ENCODE data around the gene MYH11.
"Not testable (repeated sequence)": the region's sequence is repeated elsewhere in the genome, so short reads cannot be mapped to it uniquely, and the experiment has no call there.

The MYH11 gene

GRCh38 chr16:15708997-15709396 lies 147.8 kb downstream of the MYH11 start:
- no peak for DNase-seq (ENCODE audit: low spot score)

- peak; percentile 89 for DNase-seq (ENCODE audit: low spot score)
Observed at GRCh38 chr16:15708096-15708495, 148.7 kb downstream of the MYH11 start.

- DNase-seq (ENCODE audit: low spot score) = no peak
Observed at GRCh38 chr16:15707332-15707731, 149.5 kb downstream of the MYH11 start.

- no peak for DNase-seq (ENCODE audit: low spot score)
Observed at GRCh38 chr16:15705064-15705565, 151.7 kb downstream of the MYH11 start.

DNA sequence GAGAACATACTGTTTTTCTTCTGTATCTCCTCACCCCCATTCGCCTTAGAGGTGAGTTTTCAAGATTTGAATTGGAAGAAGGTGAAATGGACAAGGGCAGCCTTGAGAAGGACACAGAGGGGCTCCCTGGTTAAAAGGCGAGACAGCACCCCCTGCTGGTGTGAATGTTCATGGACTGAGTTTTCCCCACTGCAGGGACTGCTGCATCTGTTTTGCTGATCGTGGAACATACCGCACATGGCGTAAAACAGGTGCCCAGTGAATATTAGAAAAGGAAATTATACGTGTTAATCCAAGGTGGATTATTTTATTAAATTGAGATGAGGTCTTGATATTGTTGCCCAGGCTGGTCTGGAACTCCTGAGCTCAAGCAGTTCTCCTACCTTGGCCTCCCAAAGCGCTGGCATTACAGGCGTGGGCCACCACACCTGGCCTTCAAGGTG lies 152.3 kb downstream of the MYH11 start:
- DNase-seq (ENCODE audit: low spot score) = peak; percentile 54

DNA sequence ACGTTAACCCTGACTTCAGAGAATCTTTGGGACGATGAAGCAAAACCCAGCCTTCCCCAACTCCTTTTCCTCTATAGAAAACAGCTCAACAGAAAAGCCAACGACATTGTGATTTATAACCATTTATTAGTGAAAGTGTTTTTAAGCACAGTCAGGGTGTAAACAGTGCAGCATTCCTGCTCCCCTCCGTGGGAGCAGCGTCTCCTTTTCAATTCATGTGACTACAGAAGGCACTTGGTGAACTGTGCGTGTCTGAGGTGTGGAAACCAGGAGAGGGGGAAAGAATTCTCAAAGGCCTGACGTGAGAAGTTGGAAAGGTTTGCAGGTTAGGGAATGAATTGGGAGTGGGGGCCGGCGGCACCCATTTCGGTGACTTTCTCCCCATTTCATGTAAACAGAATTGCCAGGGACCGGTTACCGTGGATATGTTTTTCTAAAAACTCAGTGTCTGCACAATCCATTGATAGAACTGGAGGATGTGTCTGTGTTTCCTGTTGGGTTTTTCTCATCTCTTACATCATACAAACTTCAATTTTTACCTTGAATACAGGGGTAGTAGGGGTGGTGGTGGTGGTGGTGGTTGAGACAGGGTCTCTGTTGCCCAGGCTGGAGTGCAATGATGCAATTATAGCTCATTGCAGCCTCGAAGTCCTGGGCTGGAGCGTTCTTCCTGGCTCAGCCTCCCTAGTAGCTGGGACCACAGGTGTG lies 153.6 kb downstream of the MYH11 start:
- no peak for DNase-seq (ENCODE audit: low spot score)

- no peak for DNase-seq (ENCODE audit: low spot score)
Observed at GRCh38 chr16:15701975-15702970, 154.6 kb downstream of the MYH11 start.

- DNase-seq (ENCODE audit: low spot score) = no peak
Observed at GRCh38 chr16:15701367-15701766, 155.5 kb downstream of the MYH11 start.

DNA sequence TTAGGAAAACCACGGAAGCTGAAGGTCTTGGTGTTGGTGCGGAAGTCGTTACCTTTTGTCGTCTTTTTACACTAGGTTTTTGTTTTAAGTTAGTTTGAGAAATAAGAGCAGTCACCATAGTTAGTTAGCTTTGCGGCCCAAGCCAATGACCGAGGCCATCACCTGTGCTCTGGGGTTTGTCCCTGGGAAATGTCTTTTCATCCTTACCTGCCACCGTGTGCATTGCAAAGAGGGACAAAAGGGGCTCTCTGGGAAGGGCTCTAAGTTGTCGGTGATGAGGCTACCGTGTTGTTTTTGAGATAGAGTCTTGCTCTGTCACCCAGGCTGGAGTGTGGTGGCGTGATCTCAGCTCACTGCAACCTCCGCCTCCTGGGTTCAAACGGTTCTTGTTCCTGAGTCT lies 157.0 kb downstream of the MYH11 start:
- no peak for DNase-seq (ENCODE audit: low spot score)

DNA sequence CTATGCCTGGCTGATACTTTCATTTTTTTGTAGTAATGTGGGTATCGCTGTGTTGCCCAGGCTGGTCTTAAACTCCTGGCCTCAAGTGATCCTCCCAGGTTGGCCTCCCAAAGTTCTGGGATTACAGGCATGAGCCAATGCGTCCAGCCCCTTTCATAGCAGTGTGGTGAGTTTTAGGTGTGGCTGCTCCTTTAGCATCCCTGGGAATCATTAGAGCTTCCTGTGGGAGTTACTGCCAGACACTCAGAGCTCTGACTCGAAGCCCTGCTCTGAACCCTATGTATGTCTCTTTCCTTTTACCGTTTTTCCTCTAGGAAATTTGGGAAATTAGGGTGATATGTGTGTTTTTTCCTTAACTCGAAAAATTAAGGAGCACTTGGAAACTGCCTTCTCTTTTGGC lies 162.3 kb downstream of the MYH11 start:
- no peak for DNase-seq (ENCODE audit: low spot score)

DNA sequence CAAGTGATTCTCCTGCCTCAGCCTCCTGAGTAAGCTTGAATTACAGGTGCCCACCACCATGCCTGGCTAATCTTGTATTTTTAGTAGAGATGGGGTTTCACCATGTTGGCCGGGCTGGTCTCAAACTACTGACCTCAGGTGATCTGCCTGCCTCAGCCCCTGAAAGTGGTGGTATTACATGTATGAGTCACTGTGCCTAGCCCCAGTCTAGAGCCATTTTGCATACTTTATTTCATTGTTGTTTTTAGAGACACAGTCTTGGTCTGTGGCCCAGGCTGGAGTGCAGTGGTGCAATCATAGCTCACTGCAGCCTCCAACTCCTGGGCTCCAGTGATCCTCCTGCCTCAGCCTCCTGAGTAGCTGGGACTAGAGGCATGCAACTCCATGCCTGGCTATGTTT lies 164.3 kb downstream of the MYH11 start:
- DNase-seq (ENCODE audit: low spot score) = not testable (repeated sequence)

- no peak for DNase-seq (ENCODE audit: low spot score)
Observed at GRCh38 chr16:15691046-15691445, 165.8 kb downstream of the MYH11 start.

GRCh38 chr16:15690296-15690695 lies 166.5 kb downstream of the MYH11 start:
- no peak for DNase-seq (ENCODE audit: low spot score)

- no peak for DNase-seq (ENCODE audit: low spot score)
Observed at GRCh38 chr16:15689290-15689689, 167.5 kb downstream of the MYH11 start.

DNA sequence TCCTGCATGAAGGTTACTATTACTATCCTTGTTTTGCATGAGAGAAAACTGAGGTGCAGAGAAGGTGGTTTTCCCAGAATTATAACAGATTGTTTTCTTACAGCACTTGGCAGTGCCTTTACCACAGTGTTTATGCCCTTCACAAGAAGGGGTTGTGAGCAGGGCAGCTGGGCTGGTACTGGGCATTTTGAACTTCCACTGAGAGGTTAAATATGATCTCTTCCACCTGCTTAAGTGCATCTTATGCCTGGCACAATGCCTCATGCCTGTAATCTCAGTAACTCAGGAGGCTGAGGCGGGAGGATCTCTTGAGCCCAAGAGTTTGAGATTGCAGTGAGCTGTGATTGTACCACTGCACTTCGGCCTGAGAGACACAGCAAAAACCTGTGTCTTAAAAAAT lies 170.5 kb downstream of the MYH11 start:
- DNase-seq (ENCODE audit: low spot score) = no peak

GRCh38 chr16:15682105-15682570 lies 174.7 kb downstream of the MYH11 start:
- peak; percentile 63 for DNase-seq (ENCODE audit: low spot score)

DNA sequence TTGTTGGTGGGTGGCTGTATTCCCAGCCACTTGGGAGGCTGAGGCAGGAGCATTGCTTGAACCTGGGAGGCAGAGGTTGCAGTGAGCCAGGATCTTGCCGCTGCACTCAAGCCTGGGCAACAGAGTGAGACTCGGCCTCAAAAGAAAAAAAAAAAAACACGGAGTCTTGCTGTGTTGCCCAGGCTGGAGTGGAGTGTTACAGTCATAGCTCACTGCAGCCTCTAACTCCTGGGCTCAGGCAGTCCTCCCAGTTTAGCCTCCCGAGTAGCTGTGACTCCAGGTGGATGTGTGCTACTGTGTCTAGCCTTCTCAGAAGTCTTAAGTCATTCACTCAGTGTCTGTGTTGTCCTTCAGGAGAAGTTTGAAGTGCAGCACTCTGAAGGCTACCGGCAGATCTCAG lies 179.4 kb downstream of the MYH11 start:
- no peak for DNase-seq (ENCODE audit: low spot score)

DNA sequence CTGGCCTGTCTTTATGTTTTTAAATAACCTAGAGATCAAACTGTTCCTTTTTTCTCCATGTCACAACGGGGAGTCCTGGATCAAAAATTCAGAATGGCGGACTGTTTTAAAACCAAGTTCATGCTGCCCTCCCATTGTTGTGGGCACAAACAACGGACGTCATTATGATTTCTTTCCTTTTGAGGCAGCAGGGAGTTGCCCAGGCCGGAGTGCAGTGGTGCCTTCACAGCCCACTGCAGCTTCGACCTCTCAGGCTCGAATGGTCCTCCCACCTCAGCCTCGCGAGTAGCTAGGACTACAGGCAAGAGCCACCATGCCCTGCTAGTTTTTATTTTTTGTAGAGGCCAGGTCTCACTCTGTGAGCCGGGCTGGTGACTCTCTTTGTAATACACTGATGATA lies 180.3 kb downstream of the MYH11 start:
- DNase-seq (ENCODE audit: low spot score) = no peak

DNA sequence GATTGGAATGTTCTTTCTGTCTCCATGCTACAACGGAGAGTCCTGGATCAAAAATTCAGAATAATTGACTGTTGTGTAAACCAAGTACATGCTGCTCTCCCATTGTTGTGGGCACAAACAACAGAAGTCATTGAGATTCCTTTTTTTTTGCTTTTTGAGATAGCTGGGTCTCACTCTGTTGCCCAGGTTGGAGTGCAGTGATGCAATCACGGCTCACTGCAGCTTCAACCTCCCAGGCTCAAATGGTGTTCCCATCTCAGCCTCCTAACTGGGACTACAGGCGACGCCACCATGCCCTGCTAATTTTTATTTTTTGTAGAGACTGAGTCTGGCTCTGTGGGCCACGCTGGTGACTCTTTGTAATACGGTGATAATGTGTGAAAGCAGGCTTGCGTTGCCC lies 182.3 kb downstream of the MYH11 start:
- no peak for DNase-seq (ENCODE audit: low spot score)

- peak; percentile 84 for DNase-seq (ENCODE audit: low spot score)
Observed at GRCh38 chr16:15672514-15673167, 184.2 kb downstream of the MYH11 start.

DNA sequence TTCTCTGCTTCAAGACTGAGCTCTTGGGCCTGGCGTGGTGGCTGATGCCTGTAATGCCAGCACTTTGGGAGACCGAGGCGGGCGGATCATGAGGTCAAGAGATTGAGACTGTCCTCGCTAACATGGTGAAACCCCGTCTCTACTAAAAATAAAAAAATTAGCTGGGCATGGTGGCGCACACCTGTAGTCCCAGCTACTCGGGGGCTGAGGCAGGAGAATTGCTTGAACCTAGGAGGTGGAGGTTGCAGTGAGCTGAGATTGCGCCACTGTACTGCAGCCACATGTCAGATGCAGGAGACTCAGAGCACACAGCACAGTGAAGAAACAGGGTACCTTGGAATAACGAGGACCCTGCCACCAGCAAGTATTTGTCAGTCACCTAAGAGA lies 184.7 kb downstream of the MYH11 start:
- not testable (repeated sequence) for DNase-seq (ENCODE audit: low spot score)

GRCh38 chr16:15671530-15672117 lies 185.2 kb downstream of the MYH11 start:
- no peak for DNase-seq (ENCODE audit: low spot score)

Measured in kidney capillary endothelial cell (primary cell).